Motor neuron (in vitro differentiated cells): ENCODE results near the gene ITPK1. TPM values are rescaled to one million over a fixed set of nuclear protein-coding genes. Genes with fewer than 3 reads are reported as not detected.

Source experiments
- ATAC-seq, 8 experiments: fragments of 200-7000 bp; cut with Tn5 transposase; replicated peaks in 6 of 8; 2 replicates each; pipeline ENCODE4 v1.8.0; 2021; ENCODE audit warnings: mild to moderate bottlenecking in 8 of 8, moderate library complexity in 8 of 8
- H3K27ac ChIP-seq, 2 donors: fragments of 250-450 bp; sonication (Bioruptor Pico); 2 replicates each; pipeline ENCODE4 v1.9.0; 2021; ENCODE audit warnings: antibody characterized with exemption in 2 of 2, mild to moderate bottlenecking in 2 of 2, moderate library complexity in 1 of 2
- H3K4me1 ChIP-seq, 2 donors: fragments of 250-450 bp; sonication (Bioruptor Pico); replicated peaks in 1 of 2; 2 replicates each; pipeline ENCODE4 v1.6.1; 2021; ENCODE audit warnings: antibody characterized with exemption in 2 of 2, mild to moderate bottlenecking in 2 of 2, moderate library complexity in 1 of 2
- H3K4me3 ChIP-seq, 5 donors: fragments of 250-450 bp; sonication (Bioruptor Pico); 2 replicates each; pipeline ENCODE4 v1.9.0; 2021; ENCODE audit warnings: antibody characterized with exemption in 5 of 5, mild to moderate bottlenecking in 5 of 5, moderate library complexity in 4 of 5
- WGBS, 10 experiments: fragments of 450-650 bp; shearing (Covaris generic); methylation state at CpG; one replicate each; pipeline ENCODE4 v1.0.0; 2022; 5-methylcytosine and 5-hydroxymethylcytosine counted together
- in situ Hi-C, 9 experiments: fragments of 400-800 bp; cut with MboI; loops; one replicate each; pipeline ENCODE4 v1.15.0; 2021; ENCODE audit warnings: low sequenced_read_pairs in 9 of 9, low pct_unique_long_range_greater_than_20kb in 2 of 9; ENCODE audit not compliant: unreplicated experiment in 9 of 9
- total RNA-seq, 8 experiments: library from RNA; unstranded; fragments of 300-600 nt; gene quantifications; 2 replicates each; pipeline versions ENCODE4 v1.2.3 to v1.2.4, GENCODE V29; 2022

The ITPK1 gene
- total RNA-seq, 8 experiments from 2014 or later, result 16.2 to 37.3 (median 22.4) TPM

DNA sequence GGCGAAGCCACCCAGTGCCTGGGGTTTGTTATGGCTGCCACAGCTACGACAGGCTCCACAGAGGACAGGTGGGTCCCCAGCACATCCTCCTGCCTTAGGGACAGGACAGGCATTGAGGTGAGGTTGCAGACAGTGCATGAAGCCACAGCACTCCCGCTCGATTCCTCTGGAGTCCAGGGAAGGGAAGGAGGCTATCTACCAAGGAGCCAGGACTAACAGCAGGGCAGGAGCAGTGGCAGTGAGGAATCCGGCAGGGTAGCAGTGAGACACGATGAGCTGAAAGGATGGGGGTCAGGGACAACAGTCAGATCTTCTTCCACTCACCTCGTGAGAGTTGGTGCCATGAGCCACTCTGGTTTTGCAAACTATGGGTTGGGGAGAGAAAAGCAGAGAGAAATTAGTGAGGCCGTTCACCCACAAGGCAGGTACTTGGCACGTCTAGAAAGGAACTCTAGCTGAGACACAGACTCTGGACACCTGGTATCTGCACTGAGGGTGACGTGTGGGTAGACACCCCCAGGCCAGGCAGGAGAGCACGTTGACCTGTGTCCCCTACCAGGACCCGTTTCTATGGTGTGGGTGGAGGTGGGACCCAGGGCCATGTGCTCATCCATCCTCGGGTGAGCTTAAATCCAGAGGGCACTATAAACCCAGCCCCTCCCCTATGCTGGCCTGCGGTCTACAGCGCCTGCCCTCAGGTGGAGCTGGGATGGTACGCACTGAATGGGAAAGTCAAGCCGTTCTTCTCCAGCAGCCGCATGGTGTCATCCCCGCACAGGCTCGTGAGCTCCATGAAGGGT, 153.5 kb downstream of the ITPK1 start:
- 65 to 100% (median 95%) methylated on average over 1 to 7 of the region's 20 CpGs; no CpG with 5 or more reads in 6 of the 10 experiments for WGBS, 10 experiments
- in situ Hi-C loops, result loop anchor here in 5 of 9 experiments (25.0 kb wide), 2 partner anchors 150 to 175 kb away; partner anchors contain the start of gene ITPK1 (in 3 of the 5)
- Histone ChIP-seq H3K4me3 (no peak overlapping the region), H3K27ac (no peak overlapping the region), H3K4me1 (peaks cover 17 to 35% of the 10 kb centered on the region in 2 donors)
- no peak for ATAC-seq

DNA sequence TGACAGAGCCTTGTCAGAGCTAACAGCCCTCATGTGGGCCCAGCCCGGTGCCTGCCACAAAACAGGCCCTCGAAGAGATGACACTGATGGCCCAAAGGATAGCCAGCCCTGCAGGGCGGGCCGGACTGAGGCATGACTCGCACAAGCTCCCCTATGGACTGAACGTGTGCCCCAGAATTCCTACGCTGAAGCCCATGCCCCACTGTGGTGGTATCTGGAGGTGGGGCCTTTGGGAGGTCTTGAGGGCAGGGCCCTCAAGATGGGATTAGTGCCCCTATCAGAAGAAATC, 154.2 kb downstream of the ITPK1 start:
- WGBS, 10 experiments, result 90 to 100% (median 99%) methylated on average over 1 to 6 of the region's 7 CpGs; no CpG with 5 or more reads in 6 of the 10 experiments

DNA sequence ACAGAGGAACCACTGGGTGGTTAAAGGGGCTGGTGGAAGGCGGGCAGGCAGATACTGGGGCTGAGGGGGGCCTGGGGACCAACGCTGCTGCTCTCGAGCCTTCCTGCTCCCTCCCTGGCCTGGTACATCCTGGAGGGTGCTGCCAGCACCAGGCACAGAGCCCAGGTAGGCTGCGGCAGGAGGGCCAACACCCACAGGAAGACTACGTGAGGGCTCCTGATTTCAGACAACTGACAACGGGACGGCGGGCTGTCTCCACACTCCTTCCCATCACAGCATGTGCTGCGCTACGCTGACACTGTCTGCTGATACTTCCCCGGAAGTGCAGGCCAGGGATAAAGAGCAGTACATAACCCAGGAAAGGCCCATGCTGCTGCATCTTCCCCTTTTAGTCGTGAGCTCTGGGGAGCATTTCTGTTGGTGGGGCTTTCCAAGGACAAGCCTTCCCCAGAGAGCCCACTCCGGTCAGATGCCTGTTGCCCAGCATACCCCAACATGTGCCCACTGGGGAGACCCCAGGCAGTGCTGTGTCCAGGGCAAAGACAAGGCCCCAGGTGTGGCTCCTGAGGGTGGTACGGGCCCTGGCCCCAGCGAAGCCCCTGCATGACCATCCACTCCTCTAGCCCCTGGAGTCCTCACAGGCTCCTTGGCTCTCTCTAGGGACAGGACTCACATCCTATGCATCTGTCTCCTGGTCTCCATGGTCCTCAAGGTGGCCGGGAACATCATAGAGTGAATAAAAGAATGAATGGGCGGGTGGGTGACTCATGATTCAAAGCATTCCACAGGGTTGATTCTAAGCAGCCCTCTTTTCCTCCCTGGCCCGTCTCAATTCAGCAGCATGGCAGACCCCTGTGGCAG, 154.8 kb downstream of the ITPK1 start:
- H3K4me3 ChIP-seq, result no peak overlapping the region
- in situ Hi-C loops, result loop anchor here in 5 of 9 experiments (25.0 kb wide), 2 partner anchors 151 to 176 kb away; partner anchors contain the start of gene ITPK1 (in 3 of the 5)
- 96 to 100% (median 100%) methylated on average over 2 to 4 of the region's 18 CpGs; no CpG with 5 or more reads in 5 of the 10 experiments for WGBS, 10 experiments
- peaks cover 17 to 35% of the 10 kb centered on the region in 2 donors for H3K4me1 ChIP-seq
- H3K27ac ChIP-seq, result no peak overlapping the region
- peak in 1 of 8 experiments; percentile 70 for ATAC-seq

More for the DNA sequence above, 154.2 kb downstream of the ITPK1 start:
- in situ Hi-C loops, result loop anchor here in 5 of 9 experiments (25.0 kb wide), 2 partner anchors 151 to 176 kb away; partner anchors contain the start of gene ITPK1 (in 3 of the 5)
- Histone ChIP-seq H3K4me1 (peaks cover 17 to 35% of the 10 kb centered on the region in 2 donors), H3K4me3 (no peak overlapping the region), H3K27ac (no peak overlapping the region)
- no peak for ATAC-seq

GRCh38 chr14:92959761-92960680, 155.7 kb downstream of the ITPK1 start:
- ATAC-seq, result no peak
- in situ Hi-C loops, result loop anchor here in 5 of 9 experiments (25.0 kb wide), 2 partner anchors 152 to 177 kb away; partner anchors contain the start of gene ITPK1 (in 3 of the 5)
- 20 to 97% (median 80%) methylated on average over 1 to 11 of the region's 30 CpGs; no CpG with 5 or more reads in 2 of the 10 experiments for WGBS, 10 experiments
- Histone ChIP-seq H3K4me1 (peaks cover 17 to 35% of the 10 kb centered on the region in 2 donors), H3K4me3 (no peak overlapping the region), H3K27ac (peak overlapping the region in 1 of 2 donors; percentile 50)

DNA sequence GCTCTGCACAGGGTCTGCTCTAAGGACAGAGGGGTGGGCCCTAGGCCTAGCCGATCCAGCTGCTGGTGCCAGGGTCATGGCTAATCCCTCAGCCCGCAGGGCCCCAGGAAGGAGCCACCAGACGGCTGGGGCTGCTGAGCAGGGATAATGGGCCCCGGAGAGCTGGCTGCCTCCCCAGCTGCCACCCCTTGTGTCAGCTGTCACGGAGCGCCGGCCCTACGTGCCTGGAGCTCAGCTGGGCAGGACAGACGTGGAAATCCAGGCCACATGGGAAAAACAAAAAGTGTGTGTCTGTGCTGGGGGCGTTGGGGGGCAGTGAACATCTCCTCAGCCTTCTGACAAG, 156.6 kb downstream of the ITPK1 start:
- in situ Hi-C loops, result loop anchor here in 5 of 9 experiments (25.0 kb wide), 2 partner anchors 153 to 178 kb away; partner anchors contain the start of gene ITPK1 (in 3 of the 5)
- Histone ChIP-seq H3K27ac (peak overlapping the region; percentile 50 to 65), H3K4me1 (peaks cover 17 to 35% of the 10 kb centered on the region in 2 donors), H3K4me3 (no peak overlapping the region)
- peak in 5 of 8 experiments; percentile 82 to 92 (median 89) for ATAC-seq
- WGBS, 10 experiments, result 40 to 100% (median 77%) methylated on average over 1 to 6 of the region's 10 CpGs; no CpG with 5 or more reads in 6 of the 10 experiments

- Histone ChIP-seq H3K27ac (peak overlapping the region; percentile 50 to 65), H3K4me1 (peaks cover 17 to 30% of the 10 kb centered on the region in 2 donors), H3K4me3 (no peak overlapping the region)
- ATAC-seq, result peak in 4 of 8 experiments; percentile 57 to 73 (median 64)
- in situ Hi-C loops, result loop anchor here in 5 of 9 experiments (25.0 kb wide), 2 partner anchors 154 to 179 kb away; partner anchors contain the start of gene ITPK1 (in 3 of the 5)
- 80 to 100% (median 92%) methylated on average over 1 to 5 of the region's 22 CpGs; no CpG with 5 or more reads in 4 of the 10 experiments for WGBS, 10 experiments
These were observed 157.1 kb downstream of the ITPK1 start for GRCh38 chr14:92958373-92959188.

- Histone ChIP-seq H3K4me1 (peaks cover 15 to 21% of the 10 kb centered on the region in 2 donors), H3K27ac (no peak overlapping the region), H3K4me3 (no peak overlapping the region)
- in situ Hi-C loops, result loop anchor here in 5 of 9 experiments (25.0 kb wide), 2 partner anchors 155 to 180 kb away; partner anchors contain the start of gene ITPK1 (in 3 of the 5)
- 70 to 100% (median 89%) methylated on average over 1 to 5 of the region's 11 CpGs; no CpG with 5 or more reads in 4 of the 10 experiments for WGBS, 10 experiments
- no peak for ATAC-seq
These were observed 158.8 kb downstream of the ITPK1 start for GRCh38 chr14:92956961-92957360.

DNA sequence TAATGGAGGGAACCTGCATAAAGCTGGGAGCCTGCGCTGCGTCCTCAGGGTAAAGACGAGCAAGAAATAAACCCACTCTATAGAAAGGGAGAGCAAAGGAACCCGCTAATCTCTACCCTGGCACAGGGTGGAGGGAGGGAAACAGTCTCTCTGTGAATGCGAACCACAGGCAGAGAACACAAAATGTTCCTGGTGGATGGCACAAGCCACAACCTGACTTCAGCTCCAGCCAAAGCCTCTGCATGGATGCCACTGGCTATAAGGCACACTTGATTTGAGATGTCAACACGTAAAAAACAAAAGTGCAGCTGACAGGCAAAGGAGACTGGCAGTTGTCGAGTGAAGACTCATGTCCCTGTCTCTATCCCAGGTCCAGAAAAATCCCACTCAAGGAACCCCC, 160.3 kb downstream of the ITPK1 start:
- Histone ChIP-seq H3K27ac (no peak overlapping the region), H3K4me3 (no peak overlapping the region), H3K4me1 (peaks cover 15 to 18% of the 10 kb centered on the region in 2 donors)
- in situ Hi-C loops, result loop anchor here in 5 of 9 experiments (25.0 kb wide), 2 partner anchors 157 to 182 kb away; partner anchors contain the start of gene ITPK1 (in 3 of the 5)
- no peak for ATAC-seq
- WGBS, 10 experiments, result 57 to 100% (median 77%) methylated on average over 1 to 6 of the region's 7 CpGs; no CpG with 5 or more reads in 2 of the 10 experiments

- no peak overlapping the region for H3K27ac ChIP-seq
- in situ Hi-C loops, result loop anchor here in 5 of 9 experiments (25.0 kb wide), 2 partner anchors 157 to 182 kb away; partner anchors contain the start of gene ITPK1 (in 3 of the 5)
- 13 to 100% (median 51%) methylated on average over 2 to 5 of the region's 5 CpGs; no CpG with 5 or more reads in 4 of the 10 experiments for WGBS, 10 experiments
These were observed 160.8 kb downstream of the ITPK1 start for GRCh38 chr14:92954933-92955332.

DNA sequence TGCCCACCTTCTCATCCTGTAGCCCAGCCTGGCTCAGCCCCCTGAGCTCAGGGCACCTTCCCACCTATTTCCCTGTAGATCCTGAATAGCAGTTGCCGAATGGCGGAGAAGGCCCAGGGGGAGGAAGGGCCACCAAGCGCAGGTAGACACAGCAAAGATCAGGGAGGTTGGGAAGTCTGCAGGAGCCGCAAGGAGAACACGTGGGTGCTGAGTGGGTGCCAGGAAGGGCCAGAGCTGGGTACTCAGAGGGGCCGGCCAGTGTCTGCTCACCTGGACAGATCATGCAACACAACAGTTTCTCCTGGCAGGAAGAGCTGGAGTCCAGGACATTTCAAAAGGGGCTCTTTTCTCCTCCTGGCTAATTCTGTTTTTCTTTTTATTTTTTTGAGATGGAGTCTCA, 162.2 kb downstream of the ITPK1 start:
- in situ Hi-C loops, result loop anchor here in 5 of 9 experiments (25.0 kb wide), 2 partner anchors 159 to 184 kb away; partner anchors contain the start of gene ITPK1 (in 3 of the 5)
- H3K27ac ChIP-seq, result no peak overlapping the region
- WGBS, 10 experiments, result 80 to 100% (median 94%) methylated on average over 1 to 4 of the region's 6 CpGs; no CpG with 5 or more reads in 6 of the 10 experiments
- no peak overlapping the region for H3K4me3 ChIP-seq
- no peak for ATAC-seq
- no peaks in the 10 kb centered on the region for H3K4me1 ChIP-seq

More at GRCh38 chr14:92954933-92955332, 160.8 kb downstream of the ITPK1 start:
- Histone ChIP-seq H3K4me1 (peaks cover 12 to 14% of the 10 kb centered on the region in 2 donors), H3K4me3 (no peak overlapping the region)
- no peak for ATAC-seq
